GM21367 (cell line): ENCODE data around the gene KIF20B.
A peak's percentile ranks its signal among the peaks of the same experiment; 100 is the strongest.
"Not testable (repeated sequence)": the region's sequence is repeated elsewhere in the genome, so short reads cannot be mapped to it uniquely, and the experiment has no call there.

ENCODE experiments used
- ATAC-seq: cut with Tn5 transposase; IDR thresholded peaks from one replicate; pipeline ENCODE4 v1.9.1; 2021; ENCODE audit not compliant: unreplicated experiment

KIF20B gene

DNA sequence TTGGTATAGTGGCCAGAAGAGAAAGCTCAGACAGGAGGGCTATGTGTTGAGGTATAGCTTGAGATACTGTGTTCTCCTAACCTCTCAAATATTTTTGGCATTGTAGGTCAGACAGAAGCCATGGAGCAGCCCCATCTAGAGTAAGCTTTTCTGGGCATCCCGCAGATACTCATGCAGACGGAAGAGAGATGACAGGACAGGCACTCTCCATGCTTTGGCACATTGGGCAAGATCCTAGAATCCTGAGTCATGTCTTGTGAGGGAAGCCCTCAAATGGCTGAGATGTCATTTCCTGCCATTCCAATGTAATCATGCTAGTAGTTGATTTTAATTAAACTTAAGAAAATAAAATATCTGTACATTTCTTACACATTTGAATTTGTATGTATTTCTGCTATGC is 16.8 kb upstream of the KIF20B start:
- ATAC-seq, result no peak

DNA sequence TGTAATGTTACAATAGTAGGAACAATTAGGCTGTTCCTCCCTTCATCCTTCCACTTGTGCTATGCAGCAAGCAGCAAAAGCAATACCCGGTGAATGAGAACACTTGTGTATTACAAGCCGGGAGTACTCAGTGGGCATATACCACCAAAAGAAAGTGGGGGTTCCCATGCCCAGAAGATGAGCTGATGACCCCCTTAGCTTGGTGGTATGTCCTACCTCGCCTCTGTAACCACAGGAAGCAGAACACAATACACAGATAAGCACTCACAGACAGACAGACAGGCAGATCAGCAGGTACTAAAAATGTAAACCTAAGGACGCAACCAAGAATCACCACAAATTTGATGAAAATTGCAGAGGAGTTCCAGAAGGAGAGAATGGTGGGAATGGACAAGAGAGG is 15.5 kb upstream of the KIF20B start:
- ATAC-seq, result no peak

DNA sequence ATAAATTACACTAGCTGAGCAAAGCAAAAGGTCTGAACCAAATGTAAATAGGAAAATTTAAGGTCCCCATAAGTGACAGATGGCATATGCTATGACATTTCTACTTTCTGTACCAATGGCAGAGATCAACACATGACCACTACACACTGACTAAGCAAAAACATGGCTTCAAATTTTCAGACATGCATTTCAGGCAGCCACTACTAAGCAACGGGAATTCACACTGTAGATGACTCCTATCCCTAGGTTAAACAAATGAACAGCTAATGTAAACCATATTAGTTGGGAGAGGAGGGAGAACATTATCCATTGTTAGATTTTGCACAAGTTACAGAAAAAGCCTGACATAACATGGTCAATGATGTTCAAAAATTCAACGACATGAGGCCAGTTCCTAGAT is 11.4 kb upstream of the KIF20B start:
- no peak for ATAC-seq

DNA sequence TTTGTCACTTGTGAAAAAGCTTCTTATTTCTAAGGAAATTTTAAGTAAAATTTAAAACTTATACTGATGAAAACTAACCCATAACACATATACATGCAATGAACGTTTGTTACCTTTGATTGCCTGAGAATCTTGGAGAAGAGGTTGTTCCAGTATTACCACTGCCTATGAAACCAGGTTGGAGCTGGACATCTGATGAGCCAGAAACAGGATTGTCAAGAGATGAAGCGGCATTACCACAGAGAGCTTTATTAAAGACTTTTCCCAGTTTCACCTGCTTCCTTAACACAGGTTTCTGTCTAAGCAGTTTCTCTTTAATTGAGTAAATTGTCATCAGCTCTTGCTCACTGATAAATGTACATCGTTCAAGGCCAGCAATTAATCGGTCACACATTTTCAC is 9.0 kb upstream of the KIF20B start:
- ATAC-seq, result no peak

DNA sequence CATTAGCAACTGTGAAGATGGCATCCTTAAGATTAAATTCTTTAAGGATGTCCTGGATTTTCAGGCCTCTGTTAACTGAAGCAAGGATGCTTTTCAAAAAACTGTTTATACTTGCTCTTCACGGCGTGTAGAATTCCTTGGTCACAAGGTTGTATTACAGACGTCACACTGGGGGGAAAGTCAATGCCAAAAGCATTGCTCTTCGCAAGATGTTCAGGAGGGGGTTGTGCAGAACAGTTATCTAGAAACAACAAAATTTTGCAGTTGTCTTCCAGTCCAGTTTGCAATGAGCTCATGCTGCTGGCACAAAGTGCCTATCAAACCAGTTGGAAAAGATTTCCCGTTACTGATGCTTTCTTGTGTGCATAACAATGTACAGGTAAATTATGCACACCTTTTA is 8.2 kb upstream of the KIF20B start:
- ATAC-seq, result no peak

DNA sequence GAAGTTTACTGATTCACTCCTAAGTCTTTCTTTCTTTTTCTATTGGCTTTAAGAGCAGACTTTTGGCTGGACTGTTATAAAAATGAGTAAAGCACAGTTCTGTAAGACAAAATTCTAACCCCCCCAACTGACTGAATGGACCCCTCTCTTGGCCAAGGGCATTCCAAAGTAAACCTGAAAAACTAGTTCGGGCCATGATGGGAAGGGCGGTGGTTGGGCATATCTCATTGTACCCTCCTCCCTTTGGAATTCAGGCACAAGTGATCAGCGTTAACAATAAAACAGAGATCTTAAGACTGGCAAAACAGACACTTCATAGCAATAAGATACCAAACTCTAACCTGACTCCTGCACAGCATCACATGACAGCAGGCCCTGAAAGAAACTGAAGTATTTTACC is 6.1 kb upstream of the KIF20B start:
- no peak for ATAC-seq

DNA sequence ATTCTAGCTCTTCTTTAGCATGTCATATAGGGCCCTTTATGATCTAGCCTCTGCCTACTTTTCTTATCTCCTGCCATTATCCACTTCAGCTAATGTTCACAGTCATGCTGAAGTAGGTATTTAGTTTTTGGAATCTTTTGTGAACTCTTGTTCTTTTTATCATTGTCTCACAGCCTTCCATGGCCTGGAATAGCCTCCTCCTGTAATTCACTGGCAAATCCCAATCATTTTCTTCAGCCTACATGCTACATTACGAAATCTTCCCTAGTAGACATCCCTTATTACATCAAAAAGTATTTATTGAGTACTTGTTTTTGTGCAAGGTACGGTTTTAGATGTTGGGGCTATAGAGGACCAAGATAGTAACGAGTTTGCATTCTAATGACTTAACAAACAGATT is 3.4 kb upstream of the KIF20B start:
- no peak for ATAC-seq

DNA sequence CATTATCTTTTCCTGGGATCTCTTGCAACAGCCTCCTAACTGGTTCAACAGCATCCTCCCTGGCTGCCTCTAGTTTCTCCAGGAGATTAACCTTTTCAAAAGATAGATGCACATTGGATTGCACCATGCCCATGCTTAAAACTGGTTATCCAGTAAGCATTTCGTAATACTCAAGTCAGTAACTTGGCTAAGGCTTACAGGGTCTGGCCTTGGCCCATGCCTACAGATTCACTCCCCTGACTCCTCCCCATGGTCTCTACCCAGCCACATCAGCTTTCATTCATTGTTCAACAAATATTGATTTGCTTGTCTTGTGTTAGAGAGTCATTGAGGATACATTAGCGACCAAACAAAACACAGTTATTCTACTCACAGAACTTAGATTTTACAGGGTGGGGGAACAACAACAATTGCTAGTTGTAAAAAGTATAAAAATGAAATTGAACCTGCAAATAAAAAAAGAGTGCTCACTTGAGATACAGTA is 1.8 kb upstream of the KIF20B start:
- ATAC-seq, result no peak

DNA sequence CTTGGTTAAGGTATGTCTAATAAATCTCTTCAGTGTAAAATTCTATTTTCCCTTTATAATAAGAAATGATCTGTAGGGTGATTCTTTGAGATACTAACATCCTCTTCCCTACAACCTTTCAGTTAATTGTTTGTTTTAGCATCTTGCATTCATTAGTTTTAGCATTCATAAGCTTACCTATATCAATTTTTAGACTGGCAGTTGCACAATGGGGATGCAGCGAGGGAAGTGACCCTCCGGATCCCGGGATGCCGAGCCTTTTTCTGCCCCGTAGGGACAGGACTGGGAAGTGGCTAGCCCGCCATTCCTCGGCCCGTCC is 508 bp upstream of the KIF20B start:
- no peak for ATAC-seq

DNA sequence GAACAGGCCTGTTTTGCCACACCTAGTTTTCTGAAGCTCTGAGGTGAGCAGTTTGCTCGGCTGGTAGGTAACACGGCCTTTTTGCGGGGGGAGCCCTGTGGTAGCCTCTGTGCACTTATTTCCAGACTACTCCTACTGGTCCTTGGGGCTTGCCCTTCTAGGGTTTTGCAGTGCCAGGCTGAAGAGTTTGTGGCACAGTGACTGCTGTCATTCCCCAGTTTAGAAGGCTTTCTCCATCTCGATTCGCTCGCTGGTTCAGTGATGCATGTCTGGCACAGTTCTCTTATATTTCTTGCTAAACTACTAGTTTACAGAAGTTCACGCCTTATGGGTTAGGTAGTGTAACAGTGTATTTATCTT is 711 bp downstream of the KIF20B start:
- no peak for ATAC-seq

DNA sequence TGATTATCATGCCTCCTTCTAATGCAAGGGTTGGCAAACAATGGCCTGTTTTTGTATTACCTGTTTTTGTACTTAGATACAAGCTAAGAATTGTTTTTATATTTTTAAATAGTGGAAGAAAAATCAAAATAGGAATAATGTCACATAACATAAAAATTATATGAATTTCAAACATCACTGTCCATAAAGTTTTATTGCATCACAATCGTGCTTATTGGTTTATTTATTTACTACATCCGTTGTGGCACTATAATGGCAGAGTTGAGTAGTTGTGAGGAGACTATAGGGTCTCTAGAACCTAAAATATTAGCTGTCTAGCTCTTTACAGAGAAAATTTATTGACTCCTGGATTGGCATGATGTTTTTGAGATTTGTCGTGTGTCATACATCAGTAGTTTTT is 4.1 kb downstream of the KIF20B start:
- no peak for ATAC-seq

DNA sequence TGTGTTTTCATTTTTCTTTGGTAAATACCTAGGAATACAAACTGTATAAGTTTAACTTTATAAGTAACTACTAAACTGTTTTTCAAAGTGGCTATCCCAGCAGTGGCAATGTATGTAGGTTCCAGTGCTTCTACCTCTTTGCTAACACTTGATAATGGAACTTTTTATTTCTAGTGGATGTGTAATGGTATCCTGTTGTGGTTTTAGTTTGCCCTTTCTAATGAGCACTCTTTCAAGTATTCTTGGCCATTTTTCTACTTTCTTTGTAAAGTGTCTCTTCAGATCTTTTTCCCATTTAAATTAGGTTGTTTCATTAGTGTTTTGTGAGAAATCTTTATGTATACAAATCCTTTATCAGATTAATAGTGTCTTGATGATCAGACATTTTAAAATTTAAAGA is 4.6 kb downstream of the KIF20B start:
- no peak for ATAC-seq

DNA sequence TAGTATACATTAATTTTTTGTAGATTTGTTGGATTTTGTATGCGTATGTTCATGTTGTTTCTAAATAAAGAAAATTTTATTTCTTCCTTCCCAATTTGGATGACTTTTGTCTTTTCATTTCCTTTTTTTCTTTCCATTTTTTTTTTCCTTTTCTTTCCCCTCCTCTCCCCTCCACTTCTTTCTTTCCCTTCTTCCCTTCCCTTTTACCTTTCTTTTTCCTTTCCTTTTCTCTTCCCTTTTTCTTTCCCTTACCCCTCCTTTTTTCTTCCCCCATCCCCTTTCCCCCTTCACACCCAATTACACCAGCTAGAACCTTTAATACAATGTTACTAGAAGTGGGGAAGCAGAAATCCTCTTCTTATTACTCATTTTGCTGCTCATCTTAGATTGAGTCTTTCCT is 6.0 kb downstream of the KIF20B start:
- no peak for ATAC-seq

DNA sequence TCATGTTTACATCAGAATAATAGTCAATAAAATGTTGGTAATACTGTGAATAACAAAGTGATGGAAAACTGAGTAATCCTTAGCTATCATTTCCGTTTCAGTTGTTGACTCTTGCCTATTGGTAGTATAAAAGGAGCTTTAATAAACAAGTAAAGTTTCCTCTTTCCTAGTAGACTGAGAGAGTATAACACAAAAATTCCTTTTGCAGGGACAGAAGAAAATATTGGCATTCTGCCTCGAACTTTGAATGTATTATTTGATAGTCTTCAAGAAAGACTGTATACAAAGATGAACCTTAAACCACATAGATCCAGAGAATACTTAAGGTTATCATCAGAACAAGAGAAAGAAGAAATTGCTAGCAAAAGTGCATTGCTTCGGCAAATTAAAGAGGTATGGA is 9.4 kb downstream of the KIF20B start:
- no peak for ATAC-seq

DNA sequence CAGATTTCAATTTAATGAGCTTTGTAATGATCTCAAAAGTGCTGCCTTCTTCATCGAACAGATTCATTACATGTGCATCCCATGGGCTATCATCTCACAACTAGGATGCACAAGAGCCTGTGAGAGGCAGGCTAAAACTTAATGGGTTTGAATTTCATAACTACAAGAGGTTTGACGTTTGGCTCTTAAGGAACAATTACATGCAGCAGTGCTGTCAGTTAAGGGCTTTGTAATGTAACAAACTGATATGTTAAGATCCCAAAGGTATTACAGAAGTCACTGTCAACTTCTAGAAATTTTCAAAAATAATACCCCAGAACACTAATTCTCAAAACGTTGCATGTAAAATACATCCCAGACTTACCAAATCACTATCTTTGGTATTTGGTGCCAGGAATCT is 33.2 kb downstream of the KIF20B start:
- ATAC-seq, result no peak

DNA sequence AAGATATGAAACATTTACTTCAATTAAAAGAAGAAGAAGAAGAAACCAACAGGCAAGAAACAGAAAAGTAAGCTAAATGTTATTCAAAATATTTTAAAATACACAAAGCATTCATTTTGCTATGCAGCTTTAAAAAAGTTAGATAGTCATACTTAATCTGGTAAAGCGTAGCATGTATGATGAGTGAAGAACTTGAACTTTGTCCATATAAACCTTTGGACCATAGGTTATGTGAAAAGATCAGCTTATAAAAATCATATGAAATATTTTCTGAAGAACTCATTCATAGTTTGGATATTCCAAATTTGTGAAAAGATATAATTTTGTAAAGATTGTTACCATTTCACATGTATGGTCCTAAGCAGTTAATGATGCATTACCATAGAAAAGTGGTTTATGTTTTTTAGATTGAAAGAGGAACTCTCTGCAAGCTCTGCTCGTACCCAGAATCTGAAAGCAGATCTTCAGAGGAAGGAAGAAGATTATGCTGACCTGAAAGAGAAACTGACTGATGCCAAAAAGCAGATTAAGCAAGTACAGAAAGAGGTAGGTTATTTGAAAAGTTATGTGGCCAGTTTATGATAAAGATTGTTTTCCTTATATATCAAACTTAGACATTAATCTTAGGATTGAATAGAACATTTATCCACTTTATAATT is 37.3 kb downstream of the KIF20B start:
- peak; percentile 91 for ATAC-seq

DNA sequence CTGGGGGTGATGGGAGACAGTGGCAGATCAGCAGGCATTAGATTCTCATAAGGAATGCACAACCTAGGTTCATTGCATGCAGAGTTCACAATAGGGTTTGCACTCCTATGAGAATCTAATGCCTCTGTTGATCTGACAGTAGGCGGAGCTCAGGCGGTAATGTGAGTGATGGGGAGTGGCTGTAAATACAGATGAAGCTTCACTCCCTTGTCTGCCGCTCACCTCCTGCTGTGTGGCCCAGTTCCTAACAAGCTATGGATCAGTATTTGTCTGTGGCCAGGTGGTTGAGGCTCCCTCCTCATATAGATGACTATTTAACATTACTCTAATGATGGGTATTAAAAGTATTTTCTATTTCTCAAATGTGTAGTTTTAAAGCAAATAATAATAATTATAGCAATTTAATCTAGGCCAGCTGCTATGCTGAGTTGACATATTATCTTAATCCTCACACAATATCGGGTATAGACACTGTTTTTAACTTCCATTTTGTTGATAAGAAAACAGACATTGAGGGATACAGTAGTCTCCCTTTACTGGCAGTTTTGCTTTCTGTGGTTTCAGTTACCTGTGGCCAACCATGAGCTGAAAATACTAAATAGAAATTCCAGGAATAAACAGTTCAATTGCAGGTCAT is 39.9 kb downstream of the KIF20B start:
- no peak for ATAC-seq

DNA sequence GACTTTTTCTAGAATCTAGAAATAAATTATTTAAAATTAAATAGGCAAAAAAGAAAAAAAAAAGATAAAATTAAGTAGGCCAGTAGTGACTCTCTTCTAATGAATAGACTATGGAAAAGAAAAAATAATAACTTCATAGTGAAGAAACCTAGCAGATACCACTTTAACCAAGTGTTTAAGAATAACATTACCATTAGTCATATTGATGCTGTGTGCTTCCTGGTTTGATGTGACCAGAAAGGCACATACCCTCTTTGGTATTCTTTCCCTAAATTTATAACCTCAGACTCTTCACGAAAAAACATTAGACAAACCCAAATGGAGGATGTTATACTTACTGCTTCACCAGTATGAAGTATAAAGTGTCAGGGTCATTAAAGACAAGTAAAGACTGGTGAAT is 42.6 kb downstream of the KIF20B start:
- ATAC-seq, result no peak

DNA sequence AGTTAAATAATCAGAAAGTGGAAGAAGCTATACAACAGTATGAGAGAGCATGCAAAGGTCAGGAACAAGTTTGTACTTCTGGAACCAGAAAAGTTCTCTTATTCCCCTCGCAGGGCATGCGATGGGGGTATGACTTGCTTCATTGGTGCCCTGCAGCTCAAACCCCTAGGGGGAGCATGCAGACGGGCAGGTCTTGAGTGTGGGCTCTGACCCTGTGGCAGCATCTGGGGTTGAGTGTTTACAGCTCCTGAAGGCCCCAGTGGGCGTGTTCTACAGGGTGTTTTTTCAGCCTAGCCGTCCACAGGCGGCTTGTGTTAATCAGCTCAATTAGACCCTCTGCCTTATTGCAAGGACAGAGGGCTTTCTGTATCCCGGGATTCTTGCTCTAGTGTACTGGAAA is 44.5 kb downstream of the KIF20B start:
- no peak for ATAC-seq

DNA sequence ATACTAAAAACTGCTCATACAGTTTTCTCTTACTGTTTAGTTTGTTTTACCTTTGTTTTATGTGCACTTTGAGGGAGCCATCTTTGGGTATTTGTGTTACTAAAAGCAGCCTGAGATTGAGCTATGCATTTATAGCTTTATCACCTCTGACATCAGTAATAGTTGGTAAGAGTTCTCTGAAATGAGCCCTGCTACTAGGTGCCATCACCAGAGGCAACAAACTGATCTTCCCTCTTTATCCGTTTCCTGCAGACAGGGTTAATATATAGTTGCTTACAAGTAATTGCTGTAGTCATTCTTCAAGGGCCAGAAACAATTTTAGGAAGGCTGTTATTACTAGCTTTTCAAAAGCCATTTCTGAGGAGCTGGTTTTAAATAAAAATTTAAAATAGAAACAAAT is 49.1 kb downstream of the KIF20B start:
- no peak for ATAC-seq

DNA sequence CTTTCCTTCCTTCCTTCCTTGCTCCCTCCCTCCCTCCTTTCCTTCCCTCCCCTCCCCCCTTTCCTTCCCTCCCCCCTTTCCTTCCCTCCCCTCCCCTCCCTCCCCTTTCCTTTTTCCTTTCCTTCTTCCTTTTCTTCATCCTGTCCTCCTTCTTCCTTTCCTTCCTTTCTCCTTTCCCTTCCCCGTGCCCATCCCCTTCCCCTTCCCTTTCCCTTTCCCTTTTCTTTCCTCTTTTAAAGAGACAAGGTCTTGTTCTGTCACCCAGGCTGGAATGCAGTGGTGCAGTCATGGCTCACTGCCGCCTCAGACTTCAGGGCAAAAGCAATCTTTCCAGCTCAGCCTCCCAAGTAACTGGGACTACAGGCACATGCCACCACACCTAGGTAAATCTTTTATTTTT is 54.0 kb downstream of the KIF20B start:
- ATAC-seq, result no peak

DNA sequence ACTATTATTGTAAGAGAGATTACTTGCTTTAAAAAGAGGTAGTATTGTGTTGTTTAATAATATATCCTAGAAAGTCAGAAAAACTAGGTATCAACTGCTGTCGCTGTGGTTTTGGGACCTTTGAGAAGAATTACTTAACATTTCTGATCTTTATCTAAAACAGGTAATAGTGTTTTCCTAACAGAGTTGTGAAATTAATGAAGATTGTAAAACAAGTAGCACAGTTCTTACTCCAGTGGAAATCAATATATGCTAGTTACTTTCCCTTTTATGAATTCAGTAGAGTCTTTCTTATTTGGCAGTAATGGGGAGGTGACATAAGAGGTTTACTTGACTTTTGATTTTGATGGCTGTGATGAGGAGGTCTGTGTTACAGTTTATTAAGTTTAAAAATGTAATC is 58.1 kb downstream of the KIF20B start:
- ATAC-seq, result no peak

DNA sequence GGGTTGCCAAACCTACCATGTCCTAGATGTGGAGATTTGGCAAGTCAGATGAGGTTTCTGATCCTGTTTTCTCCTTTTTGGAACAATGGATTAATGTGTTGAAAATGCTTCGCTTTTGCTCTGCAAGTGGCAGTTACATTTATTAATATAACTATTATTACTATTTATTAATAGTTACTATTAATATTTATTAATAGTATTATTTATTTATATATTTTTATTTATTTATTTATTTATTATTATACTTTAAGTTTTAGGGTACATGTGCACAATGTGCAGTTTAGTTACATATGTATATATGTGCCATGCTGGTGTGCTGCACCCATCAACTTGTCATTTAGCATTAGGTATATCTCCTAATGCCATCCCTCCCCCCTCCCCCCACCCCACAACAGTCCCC is 62.3 kb downstream of the KIF20B start:
- ATAC-seq, result not testable (repeated sequence)
